Measurements from ENCODE around the gene SLC12A8. TPM values are rescaled to one million over a fixed set of nuclear protein-coding genes. Genes with fewer than 3 reads are reported as not detected.

SLC12A8 gene
- total RNA-seq, 4 donors from 2014 or later: 2.3 to 13.1 (median 3.9) TPM

GRCh38 chr3:125054449-125055329 lies 157.9 kb downstream of the SLC12A8 start:
- H3K4me3 ChIP-seq (ENCODE audit: low read depth, poor library complexity, severe bottlenecking): peak overlapping the region; percentile 45
- WGBS, 2 donors: 2 to 5% methylated on average over 17 of the region's 17 CpGs
- DNase-seq (ENCODE audit: low spot score in 2 of 2): no peak
- intact Hi-C loops (cut with DNase I; ENCODE audit: low total_unique reads): no loop called here
- no peak for TF ChIP-seq POLR2A (IDR thresholded peaks at IDR 0.05)
- TF ChIP-seq CTCF (IDR thresholded peaks at IDR 0.05): no peak

- no peak overlapping the region for H3K4me3 ChIP-seq (ENCODE audit: low read depth, poor library complexity, severe bottlenecking)
- TF ChIP-seq CTCF (IDR thresholded peaks at IDR 0.05) (no peak), POLR2A (IDR thresholded peaks at IDR 0.05) (no peak)
- intact Hi-C loops (cut with DNase I; ENCODE audit: low total_unique reads): no loop called here
- DNase-seq (ENCODE audit: low spot score in 2 of 2): no peak
- 68 to 69% methylated on average over 7 of the region's 7 CpGs for WGBS, 2 donors
These were observed 158.5 kb downstream of the SLC12A8 start for GRCh38 chr3:125054062-125054448.

GRCh38 chr3:125053304-125053699 lies 159.2 kb downstream of the SLC12A8 start:
- DNase-seq (ENCODE audit: low spot score in 2 of 2): no peak
- no peak overlapping the region for H3K4me3 ChIP-seq (ENCODE audit: low read depth, poor library complexity, severe bottlenecking)
- TF ChIP-seq POLR2A (IDR thresholded peaks at IDR 0.05) (no peak), CTCF (IDR thresholded peaks at IDR 0.05) (no peak)
- intact Hi-C loops (cut with DNase I; ENCODE audit: low total_unique reads): no loop called here
- 91% methylated on average over 2 of the region's 2 CpGs for WGBS, 2 donors

- TF ChIP-seq CTCF (IDR thresholded peaks at IDR 0.05): no peak
- TF ChIP-seq POLR2A (IDR thresholded peaks at IDR 0.05): no peak
- no peak overlapping the region for H3K4me3 ChIP-seq (ENCODE audit: low read depth, poor library complexity, severe bottlenecking)
- WGBS, 2 donors: 24 to 44% methylated on average over 8 of the region's 8 CpGs
- intact Hi-C loops (cut with DNase I; ENCODE audit: low total_unique reads): no loop called here
- no peak for DNase-seq (ENCODE audit: low spot score in 2 of 2)
These were observed 159.8 kb downstream of the SLC12A8 start for GRCh38 chr3:125052624-125053303.

- TF ChIP-seq CTCF (IDR thresholded peaks at IDR 0.05) (no peak), POLR2A (IDR thresholded peaks at IDR 0.05) (no peak)
- intact Hi-C loops (cut with DNase I; ENCODE audit: low total_unique reads): no loop called here
- H3K4me3 ChIP-seq (ENCODE audit: low read depth, poor library complexity, severe bottlenecking): no peak overlapping the region
- DNase-seq (ENCODE audit: low spot score in 2 of 2): no peak
- WGBS, 2 donors: 6 to 7% methylated on average over 14 of the region's 14 CpGs
These were observed 160.6 kb downstream of the SLC12A8 start for GRCh38 chr3:125051715-125052581.
